HCT116 (cell line): Measurements from ENCODE around the gene CPD. TPM values are rescaled to one million over a fixed set of nuclear protein-coding genes. Genes with fewer than 3 reads are reported as not detected.

Experiments
- ATAC-seq: fragments of 200-7000 bp; cut with Tn5 transposase; 2 replicates; pipeline ENCODE4 v1.9.1; 2020; ENCODE audit warnings: mild to moderate bottlenecking, moderate library complexity
- BruUV-seq: library from RNA; stranded (reverse); fragments of 400-500 nt; replicated peaks from 2 replicates; lab custom pipeline; 2021; lab: Mats Ljungman, UMichigan
- CTCF ChIA-PET: fragments of 300-600 bp; sonication (Branson Sonifier 250); formaldehyde crosslinking; loops from one replicate; lab custom pipeline; 2021; ENCODE audit warnings: antibody characterized with exemption; lab: Charles Lee
- POLR2A ChIA-PET: fragments of 300-600, 350-600 bp; sonication (Branson Sonifier 250); formaldehyde crosslinking; loops from one replicate; lab custom pipeline; 2021; ENCODE audit warnings: antibody characterized with exemption; lab: Charles Lee
- RAD21 ChIA-PET, 2 experiments: fragments of 300-600 bp; sonication (Branson Sonifier 250); formaldehyde crosslinking; loops; one replicate each; lab custom pipeline; 2023; ENCODE audit warnings: low total read pairs in 2 of 2; ENCODE audit not compliant: uncharacterized antibody in 2 of 2, unreplicated experiment in 2 of 2, low non-redundant PET in 1 of 2; lab: Charles Lee
- DNase-seq: peaks from one replicate; pipeline ENCODE4 v3.0.0-alpha.2; 2010; ENCODE audit warnings: low read depth, low spot score
- H2AFZ ChIP-seq: fragments of 200-600 bp; shearing (Covaris generic), sonication (generic); 2 replicates; pipeline ENCODE4 v1.6.1; 2017; ENCODE audit warnings: low read depth, mixed run types, mixed read lengths, antibody characterized with exemption, low read length; ENCODE audit not compliant: poor library complexity, severe bottlenecking
- H3K27ac ChIP-seq: 2 replicates; pipeline ENCODE4 v1.5.1; 2012; ENCODE audit warnings: low read depth, low read length
- H3K27me3 ChIP-seq: fragments of 200-600 bp; sonication (generic); 2 replicates; pipeline ENCODE4 v1.6.1; 2016; ENCODE audit warnings: mixed run types, low read length, mixed read lengths; ENCODE audit not compliant: insufficient read depth
- H3K36me3 ChIP-seq, 2 experiments: fragments of 200-500 bp in 1 of 2; fragments of 200-600 bp in 1 of 2; sonication (Bioruptor generic) in 1 of 2; sonication (generic) in 1 of 2; 2 replicates each; pipeline versions ENCODE4 v1.5.1 to v1.6.1; 2014 to 2016; ENCODE audit warnings: low read length in 2 of 2, inconsistent platforms in 1 of 2, mixed read lengths in 1 of 2, mixed run types in 1 of 2; ENCODE audit not compliant: insufficient read depth in 2 of 2, control insufficient read depth in 1 of 2
- H3K4me1 ChIP-seq, 2 experiments: fragments of 200-600 bp in 1 of 2; sonication (generic) in 1 of 2; 2 replicates each; pipeline versions ENCODE4 v1.5.1 to v1.6.1; 2012 to 2017; ENCODE audit warnings: low read length in 2 of 2, inconsistent platforms in 1 of 2, mild to moderate bottlenecking in 1 of 2, mixed read lengths in 1 of 2, mixed run types in 1 of 2, moderate library complexity in 1 of 2; ENCODE audit not compliant: insufficient read depth in 2 of 2, control insufficient read depth in 1 of 2
- H3K4me2 ChIP-seq: fragments of 200-600 bp; sonication (generic); 2 replicates; pipeline ENCODE4 v1.6.1; 2017; ENCODE audit warnings: mixed run types, low read length, mixed read lengths
- H3K4me3 ChIP-seq, 2 experiments: fragments of 200-600 bp in 1 of 2; sonication (generic) in 1 of 2; replicated peaks in 1 of 2; 2 replicates each; pipeline ENCODE4 v1.5.1; 2011 to 2016; ENCODE audit warnings: low read length in 2 of 2, control low read depth in 1 of 2, low read depth in 1 of 2, mild to moderate bottlenecking in 1 of 2, mixed read lengths in 1 of 2, mixed run types in 1 of 2
- H3K79me2 ChIP-seq: fragments of 200-600 bp; sonication (generic); 2 replicates; pipeline ENCODE4 v1.6.1; 2017; ENCODE audit warnings: mild to moderate bottlenecking, mixed run types, low read length, moderate library complexity, mixed read lengths; ENCODE audit not compliant: insufficient read depth
- H3K9ac ChIP-seq: fragments of 200-600 bp; sonication (generic); 2 replicates; pipeline ENCODE4 v1.6.1; 2016; ENCODE audit warnings: low read length, mixed read lengths
- H3K9me2 ChIP-seq: fragments of 200-600 bp; sonication (generic), shearing (Covaris generic); 2 replicates; pipeline ENCODE4 v1.6.1; 2017; ENCODE audit warnings: mixed run types, mild to moderate bottlenecking, moderate library complexity; ENCODE audit not compliant: insufficient read depth
- H3K9me3 ChIP-seq, 2 experiments: fragments of 200-500 bp in 1 of 2; fragments of 200-600 bp in 1 of 2; sonication (Bioruptor generic) in 1 of 2; sonication (generic) in 1 of 2; 2 replicates each; pipeline ENCODE4 v1.6.1; 2014 to 2017; ENCODE audit warnings: low read length in 2 of 2, mixed read lengths in 2 of 2, inconsistent platforms in 1 of 2, low read depth in 1 of 2, mild to moderate bottlenecking in 1 of 2, mixed run types in 1 of 2, moderate library complexity in 1 of 2; ENCODE audit not compliant: control insufficient read depth in 1 of 2, insufficient read depth in 1 of 2
- H4K20me1 ChIP-seq: fragments of 200-600 bp; sonication (generic), shearing (Covaris generic); 2 replicates; pipeline ENCODE4 v1.6.1; 2017; ENCODE audit warnings: mixed run types, mild to moderate bottlenecking, moderate library complexity; ENCODE audit not compliant: insufficient read depth
- CEBPB ChIP-seq: IDR thresholded peaks from 2 replicates; pipeline ENCODE4 v1.6.1; 2012; ENCODE audit warnings: low read depth
- EGR1 ChIP-seq: IDR thresholded peaks from 2 replicates; pipeline ENCODE4 v1.6.1; 2012; ENCODE audit warnings: low read depth
- ELF1 ChIP-seq: IDR thresholded peaks from 2 replicates; pipeline ENCODE4 v1.6.1; 2012; ENCODE audit warnings: low read depth, borderline replicate concordance
- EZH2phosphoT487 ChIP-seq: fragments of 200-600 bp; IDR thresholded peaks from 2 replicates; pipeline ENCODE4 v1.6.1; 2018; ENCODE audit warnings: antibody characterized with exemption, borderline replicate concordance
- POLR2A ChIP-seq: IDR thresholded peaks from 2 replicates; pipeline ENCODE4 v1.7.0; 2011; ENCODE audit warnings: borderline replicate concordance; ENCODE audit not compliant: insufficient read depth, insufficient read length; ENCODE audit errors: extremely low read depth
- POLR2AphosphoS5 ChIP-seq: IDR thresholded peaks from 2 replicates; pipeline ENCODE4 v1.6.1; 2011; ENCODE audit warnings: mild to moderate bottlenecking, low read depth, low read length, moderate library complexity
- SRF ChIP-seq: IDR thresholded peaks from 2 replicates; pipeline ENCODE4 v1.6.1; 2012; ENCODE audit warnings: low read depth
- TCF7L2 ChIP-seq: IDR thresholded peaks from 2 replicates; pipeline ENCODE4 v1.7.0; 2011; ENCODE audit warnings: borderline replicate concordance, inconsistent platforms; ENCODE audit not compliant: insufficient read depth, insufficient read length; ENCODE audit errors: extremely low read depth
- ZFX ChIP-seq: fragments of 450-650 bp; IDR thresholded peaks from 2 replicates; pipeline ENCODE4 v1.6.1; 2017
- intact Hi-C: fragments of 100-400 bp; cut with micrococcal nuclease; formaldehyde crosslinking; loops from 2 replicates; pipeline ENCODE4 v1.10.0; 2022
- total RNA-seq: library from RNA; stranded (reverse); gene quantifications from one replicate; pipeline ENCODE4 v1.2.1, GENCODE V29; 2021; ENCODE audit not compliant: unreplicated experiment
- TF ChIP-seq, protein P1 (sequence below), 3 experiments: fragments of 200-600 bp in 1 of 3; sonication (generic) in 1 of 3; IDR thresholded peaks in 2 of 3; conservative IDR thresholded peaks in 1 of 3; 2 replicates each; pipeline ENCODE4 v1.5.1; 2012 to 2017; ENCODE audit warnings: low read depth in 2 of 3, low read length in 2 of 3, antibody characterized with exemption in 1 of 3, borderline replicate concordance in 1 of 3, control low read depth in 1 of 3, mild to moderate bottlenecking in 1 of 3, mixed read lengths in 1 of 3, mixed run types in 1 of 3, moderate library complexity in 1 of 3; ENCODE audit not compliant: insufficient read depth in 1 of 3
- TF ChIP-seq, protein P2 (sequence below): IDR thresholded peaks from 2 replicates; pipeline ENCODE4 v1.6.1; 2012

The CPD gene
- total RNA-seq, 1 experiment from 2014 or later, result 47.2 TPM

DNA sequence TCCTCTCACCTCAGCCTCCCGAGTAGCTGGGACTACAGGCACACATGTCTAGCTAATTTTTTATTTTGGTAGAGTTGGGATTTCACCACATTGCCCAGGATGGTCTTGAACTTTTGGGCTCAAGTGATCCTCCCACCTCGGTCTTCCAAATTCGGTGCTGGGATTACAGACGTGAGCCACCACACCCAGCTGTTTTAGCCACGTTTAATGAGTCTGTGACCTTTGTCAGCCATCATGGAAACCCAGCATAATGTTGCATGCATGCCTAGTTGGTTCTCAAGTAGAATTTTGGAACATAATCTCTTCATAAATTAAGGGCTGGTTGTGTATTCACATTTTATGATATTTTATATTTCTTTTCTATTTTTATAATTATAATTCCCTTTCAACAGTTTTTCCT is 140.4 kb downstream of the CPD start:
- no peak for ATAC-seq
- no peak for TF ChIP-seq EZH2phosphoT487
- TF ChIP-seq, protein P1, sequence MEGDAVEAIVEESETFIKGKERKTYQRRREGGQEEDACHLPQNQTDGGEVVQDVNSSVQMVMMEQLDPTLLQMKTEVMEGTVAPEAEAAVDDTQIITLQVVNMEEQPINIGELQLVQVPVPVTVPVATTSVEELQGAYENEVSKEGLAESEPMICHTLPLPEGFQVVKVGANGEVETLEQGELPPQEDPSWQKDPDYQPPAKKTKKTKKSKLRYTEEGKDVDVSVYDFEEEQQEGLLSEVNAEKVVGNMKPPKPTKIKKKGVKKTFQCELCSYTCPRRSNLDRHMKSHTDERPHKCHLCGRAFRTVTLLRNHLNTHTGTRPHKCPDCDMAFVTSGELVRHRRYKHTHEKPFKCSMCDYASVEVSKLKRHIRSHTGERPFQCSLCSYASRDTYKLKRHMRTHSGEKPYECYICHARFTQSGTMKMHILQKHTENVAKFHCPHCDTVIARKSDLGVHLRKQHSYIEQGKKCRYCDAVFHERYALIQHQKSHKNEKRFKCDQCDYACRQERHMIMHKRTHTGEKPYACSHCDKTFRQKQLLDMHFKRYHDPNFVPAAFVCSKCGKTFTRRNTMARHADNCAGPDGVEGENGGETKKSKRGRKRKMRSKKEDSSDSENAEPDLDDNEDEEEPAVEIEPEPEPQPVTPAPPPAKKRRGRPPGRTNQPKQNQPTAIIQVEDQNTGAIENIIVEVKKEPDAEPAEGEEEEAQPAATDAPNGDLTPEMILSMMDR (IDR thresholded peaks at IDR 0.05 in 2 of 3, conservative IDR thresholded peaks at IDR 0.05 in 1 of 3; ENCODE audit: borderline replicate concordance in 1 of 3, insufficient read depth in 1 of 3, low read depth in 2 of 3, low read length in 2 of 3), result no peak
- no peak for TF ChIP-seq EGR1
- TF ChIP-seq POLR2A, result no peak
- TF ChIP-seq ELF1, result no peak
- TF ChIP-seq TCF7L2, result no peak
- no peak for TF ChIP-seq CEBPB
- TF ChIP-seq ZFX, result no peak
- TF ChIP-seq POLR2AphosphoS5, result no peak
- TF ChIP-seq, protein P2, sequence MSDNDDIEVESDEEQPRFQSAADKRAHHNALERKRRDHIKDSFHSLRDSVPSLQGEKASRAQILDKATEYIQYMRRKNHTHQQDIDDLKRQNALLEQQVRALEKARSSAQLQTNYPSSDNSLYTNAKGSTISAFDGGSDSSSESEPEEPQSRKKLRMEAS, result no peak
- TF ChIP-seq SRF, result no peak
- DNase-seq, result no peak
- no peaks in the 10 kb centered on the region for H3K9me2 ChIP-seq
- intact Hi-C loops, result no loop called here
- no peaks in the 10 kb centered on the region for H3K79me2 ChIP-seq
- RAD21 ChIA-PET, result no interaction called here
- peaks cover 4 to 14% of the 10 kb centered on the region in 2 experiments; a peak in 1 of 4 replicates for H3K36me3 ChIP-seq
- no peaks in the 10 kb centered on the region for H4K20me1 ChIP-seq
- CTCF ChIA-PET, result no interaction called here
- no peak overlapping the region for H3K4me3 ChIP-seq
- H3K27me3 ChIP-seq, result no peaks in the 10 kb centered on the region
- H3K4me2 ChIP-seq, result no peak overlapping the region
- no peak overlapping the region for H3K27ac ChIP-seq
- no TSS peak for BruUV-seq
- no peaks in the 10 kb centered on the region for H3K4me1 ChIP-seq
- no peak overlapping the region for H2AFZ ChIP-seq
- H3K9ac ChIP-seq, result no peak overlapping the region
- POLR2A ChIA-PET, result no interaction called here
- no peaks in the 10 kb centered on the region for H3K9me3 ChIP-seq

Other genes with a start within 250 kb of the CPD start
- gene SLC6A4, start 143.2 kb upstream of the CPD start, total RNA-seq, result 0.30 TPM
- gene BLMH, start 87.0 kb upstream of the CPD start, total RNA-seq, result 51.2 TPM
- gene TMIGD1, start 44.9 kb upstream of the CPD start, total RNA-seq, result not detected
- gene GOSR1, start 98.5 kb downstream of the CPD start, total RNA-seq, result 48.8 TPM